ENCODE results near the gene KRT16.
"Not testable (repeated sequence)": the region's sequence is repeated elsewhere in the genome, so short reads cannot be mapped to it uniquely, and the experiment has no call there.

Gene KRT16

DNA sequence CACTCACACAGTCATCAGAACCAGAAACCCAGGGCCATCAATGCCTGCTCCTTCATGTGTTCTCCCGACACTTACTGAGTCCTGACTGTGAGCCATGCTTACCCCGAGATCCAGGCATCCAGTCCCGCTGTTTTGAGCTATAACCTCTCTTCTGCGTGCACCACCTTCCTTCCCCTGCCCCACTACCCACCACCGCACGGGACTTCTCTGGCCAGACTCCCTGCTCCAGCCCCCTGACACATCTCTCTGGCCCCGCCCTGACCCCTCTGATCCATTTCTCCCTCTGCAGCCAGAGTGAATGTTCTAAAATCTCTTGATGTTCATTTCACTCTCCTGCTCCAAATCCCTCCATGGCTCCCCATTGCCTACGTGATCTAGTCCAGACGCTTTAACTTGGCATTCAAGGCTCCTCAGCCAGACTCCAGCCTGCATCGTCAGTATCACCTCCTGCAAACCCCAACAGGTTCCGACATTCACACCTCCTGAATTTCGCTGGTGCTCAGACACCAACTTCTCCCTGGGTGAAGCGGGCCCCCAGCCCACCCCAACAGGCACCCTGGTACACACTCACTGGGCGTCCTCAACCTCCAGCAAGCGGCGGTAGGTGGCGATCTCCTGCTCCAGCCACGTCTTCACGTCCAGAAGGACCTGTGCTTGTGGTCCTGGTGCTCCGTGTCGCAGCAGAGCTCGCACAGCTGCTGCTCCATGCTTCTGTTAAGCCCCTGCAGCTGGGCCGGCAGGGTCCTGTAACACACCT lies 14.9 kb upstream of the KRT16 start:
- DNase-seq = no peak

DNA sequence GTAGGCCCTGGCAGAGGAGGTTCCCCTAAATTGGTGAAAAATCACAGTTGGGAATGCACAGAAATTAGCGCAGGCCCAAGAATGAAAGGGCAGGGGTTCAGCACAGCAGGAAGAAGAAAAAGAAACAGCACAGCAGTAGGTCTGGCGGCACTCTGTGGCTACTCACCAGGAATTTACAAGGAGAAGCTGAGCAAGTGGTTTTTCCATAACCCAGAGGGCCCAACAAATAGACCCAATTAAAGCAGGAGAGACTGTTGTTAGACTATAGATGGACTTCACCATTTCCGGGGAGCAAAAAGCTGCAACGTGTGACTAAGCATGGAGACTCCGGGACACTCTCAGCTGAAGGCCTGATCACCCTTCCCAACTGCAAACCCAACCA lies 14.3 kb upstream of the KRT16 start:
- not testable (repeated sequence) for DNase-seq

DNA sequence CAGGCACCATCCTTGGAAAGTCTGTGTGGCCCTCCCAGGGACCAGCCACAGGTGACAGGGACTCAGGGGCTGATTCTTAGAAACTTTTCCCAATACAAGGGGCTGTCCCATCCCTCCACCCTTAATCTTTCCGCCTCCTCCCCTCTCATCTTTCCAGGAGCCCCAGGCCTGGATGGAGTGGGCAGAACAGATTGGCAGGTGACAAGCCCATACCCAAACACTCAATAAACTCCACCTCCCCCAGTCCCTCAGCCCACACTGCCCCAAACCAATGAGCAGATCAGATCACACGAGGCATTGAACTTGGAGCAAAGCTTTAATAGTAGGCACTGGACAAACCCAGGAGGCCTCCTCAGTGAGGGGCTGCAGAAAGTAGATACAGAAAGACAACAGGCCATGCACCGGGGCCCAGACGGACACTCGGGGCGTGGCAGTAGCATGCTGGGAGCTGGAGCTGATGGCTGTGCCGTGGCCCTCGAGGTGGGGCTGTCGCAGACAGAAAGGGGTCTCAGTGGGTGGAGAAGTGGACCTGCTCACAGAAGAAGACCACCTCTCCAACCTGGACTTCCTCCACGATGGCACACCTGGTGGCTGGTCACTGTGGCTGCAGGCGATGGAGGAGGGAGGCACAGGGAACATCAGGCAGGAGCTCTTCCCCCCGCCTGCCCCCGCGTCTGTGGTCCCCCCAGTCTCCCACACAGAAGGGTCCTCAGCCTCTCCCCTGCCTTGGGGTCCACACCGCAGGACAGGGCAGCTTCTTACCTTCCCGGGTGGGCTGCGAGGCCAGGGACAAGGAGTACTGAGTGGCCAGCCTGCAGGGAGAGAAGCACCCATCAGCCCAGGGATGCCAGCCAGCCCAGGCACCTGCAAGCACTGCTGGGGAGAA lies 13.7 kb upstream of the KRT16 start:
- DNase-seq = not testable (repeated sequence)

DNA sequence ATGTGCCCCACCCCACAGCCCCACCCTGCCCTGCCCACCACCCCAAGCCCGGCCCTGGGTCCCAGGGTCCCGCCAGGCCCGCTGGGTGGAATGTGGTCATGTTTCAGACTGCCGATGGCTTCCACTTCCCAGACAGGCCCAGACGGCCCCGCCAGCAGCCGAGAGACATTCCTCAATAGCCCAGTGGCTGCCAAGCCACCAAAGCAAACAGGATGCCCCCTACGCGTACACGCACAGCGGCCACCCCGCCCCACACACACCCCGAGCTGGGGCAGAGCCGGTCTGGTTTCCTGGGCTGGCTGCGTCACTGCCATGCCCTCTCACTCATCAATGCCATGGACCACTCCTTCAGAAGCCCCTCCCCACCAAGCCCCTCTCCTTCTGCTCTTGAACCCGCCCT lies 13.0 kb upstream of the KRT16 start:
- DNase-seq = no peak

DNA sequence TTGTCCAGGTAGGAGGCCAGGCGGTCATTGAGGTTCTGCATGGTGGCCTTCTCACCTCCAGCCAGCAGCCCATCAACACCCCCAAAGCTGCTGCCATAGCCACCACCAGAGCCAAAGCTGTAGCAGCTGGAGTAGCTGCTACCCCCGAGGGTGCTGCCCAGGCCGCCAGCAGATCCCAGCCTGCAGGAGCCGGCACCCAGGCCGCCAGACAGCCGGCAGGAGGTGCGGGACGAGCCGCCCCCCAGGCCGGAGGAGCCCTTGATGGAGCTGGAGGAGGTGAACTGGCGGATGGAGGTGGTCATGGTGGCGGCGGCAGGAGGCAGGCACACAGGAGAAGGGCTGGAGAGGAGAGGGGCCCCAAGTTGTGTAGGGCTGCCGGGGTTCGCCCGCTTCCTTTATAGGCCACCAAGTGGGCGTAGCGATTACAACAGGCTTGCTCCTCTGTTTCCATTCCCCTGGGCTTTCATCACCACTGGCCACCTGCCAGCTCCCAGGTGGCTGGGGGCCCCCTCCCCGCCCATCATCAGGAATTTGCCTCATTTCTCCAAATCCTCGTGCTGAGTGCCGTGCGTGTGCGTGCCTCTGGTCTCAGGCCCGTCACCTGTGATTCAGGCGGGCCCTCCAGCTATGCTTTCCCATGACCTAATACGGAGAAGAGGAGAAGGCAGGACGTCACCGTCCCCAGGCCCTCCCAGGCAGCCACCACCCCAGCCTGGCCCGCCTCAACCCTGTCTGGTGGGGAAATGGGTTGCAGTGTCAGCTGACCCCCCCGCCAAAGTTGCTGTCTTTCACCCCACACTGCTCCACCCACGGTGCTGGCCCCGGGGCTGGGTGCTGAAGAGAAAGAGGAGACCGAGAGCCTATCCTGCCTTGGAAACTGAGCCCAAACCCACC lies 11.9 kb upstream of the KRT16 start, which contains the start of gene KRT17:
KRT17 (minus strand) TSS at position 368 of the 894 bp plus-strand sequence; CDS start at position 302, 66 bp downstream.
- no peak for DNase-seq

DNA sequence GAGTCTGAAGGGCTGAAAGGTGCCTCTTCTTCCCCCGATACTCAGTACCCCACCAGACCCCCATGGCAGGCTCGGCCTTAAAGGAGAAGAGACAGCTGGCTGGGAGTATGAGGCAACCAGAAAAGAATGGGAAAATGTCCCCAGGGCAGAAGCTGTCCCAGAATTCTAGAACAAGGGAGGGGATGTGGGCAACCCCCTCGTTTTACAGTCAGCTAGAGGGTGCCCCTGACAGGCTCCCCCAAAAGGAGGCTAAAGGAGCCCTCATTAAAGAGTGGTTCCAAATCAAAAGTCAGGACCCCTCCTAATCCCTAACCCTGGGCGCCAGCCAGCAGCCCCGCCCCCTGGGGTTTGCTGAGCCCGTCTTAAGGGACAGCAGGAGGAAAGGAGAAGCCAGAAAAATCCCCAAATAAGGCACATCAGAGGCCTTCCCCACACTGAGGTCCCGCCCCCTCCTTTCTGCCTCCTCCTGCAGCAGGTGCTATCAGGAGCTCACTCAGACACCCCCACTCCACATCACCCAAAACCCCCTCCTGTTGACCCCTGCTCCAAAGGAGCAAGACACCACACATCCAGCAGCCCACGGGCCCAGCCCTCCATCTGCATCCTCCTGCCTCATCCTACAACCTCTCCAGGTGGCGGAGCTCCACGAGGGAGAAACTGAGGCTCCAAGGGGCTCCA lies 10.8 kb upstream of the KRT16 start:
- not testable (repeated sequence) for DNase-seq

DNA sequence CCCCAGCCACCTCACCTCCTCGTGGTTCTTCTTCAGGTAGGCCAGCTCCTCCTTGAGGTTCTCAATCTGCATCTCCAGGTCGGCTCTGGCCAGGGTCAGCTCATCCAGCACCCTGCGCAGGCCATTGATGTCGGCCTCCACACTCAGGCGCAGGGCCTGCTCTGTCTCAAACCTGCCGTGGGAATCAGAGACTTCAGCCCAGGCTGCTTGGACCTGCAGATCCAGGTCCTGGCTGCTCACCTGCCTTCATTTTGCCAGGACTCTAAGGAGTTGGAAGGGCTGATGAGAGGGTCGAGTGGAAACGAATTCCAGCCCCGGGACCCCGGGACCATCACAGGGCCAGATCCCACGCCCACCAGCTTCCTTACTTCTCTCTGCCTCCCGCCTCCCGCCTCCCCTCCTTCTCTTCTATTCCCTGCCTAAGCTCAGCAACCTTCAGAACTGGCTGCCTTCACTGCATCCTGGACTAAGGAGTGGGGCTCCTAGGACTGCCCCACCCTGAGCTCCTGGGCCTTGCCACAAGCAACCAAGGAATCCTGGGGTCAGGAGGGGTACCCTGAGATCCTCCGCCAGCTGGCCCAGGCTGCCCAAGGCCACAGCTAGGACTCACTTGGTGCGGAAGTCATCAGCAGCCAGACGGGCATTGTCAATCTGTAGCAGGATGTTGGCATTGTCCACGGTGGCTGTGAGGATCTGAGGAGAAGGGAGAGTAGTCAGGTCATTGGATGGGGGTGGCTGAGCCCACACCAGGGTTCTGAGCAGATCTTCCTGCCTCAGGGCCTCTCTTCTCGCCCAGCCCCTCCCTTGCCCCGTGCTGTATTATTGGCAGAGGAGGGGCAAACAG lies 10.0 kb upstream of the KRT16 start:
- not testable (repeated sequence) for DNase-seq

DNA sequence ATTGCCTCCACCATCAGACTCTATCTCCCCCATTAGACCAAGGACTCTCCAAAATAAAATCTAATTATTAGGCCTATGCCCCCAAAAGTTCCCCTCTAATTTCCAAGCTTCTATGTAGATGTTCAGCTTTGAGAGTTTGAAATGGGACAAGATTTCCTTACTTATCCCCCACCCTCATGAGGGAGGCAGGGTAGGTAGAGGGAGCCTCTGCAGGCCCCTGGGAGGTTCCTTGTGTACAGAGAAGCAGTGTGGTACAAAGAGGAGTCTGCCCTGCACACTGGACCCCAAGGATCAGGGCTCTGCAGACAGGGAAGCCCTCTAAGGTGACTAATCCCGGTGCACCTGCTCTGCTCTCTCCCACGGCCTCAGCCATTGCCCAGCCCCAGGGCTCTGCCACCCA lies 9.3 kb upstream of the KRT16 start:
- DNase-seq = no peak

DNA sequence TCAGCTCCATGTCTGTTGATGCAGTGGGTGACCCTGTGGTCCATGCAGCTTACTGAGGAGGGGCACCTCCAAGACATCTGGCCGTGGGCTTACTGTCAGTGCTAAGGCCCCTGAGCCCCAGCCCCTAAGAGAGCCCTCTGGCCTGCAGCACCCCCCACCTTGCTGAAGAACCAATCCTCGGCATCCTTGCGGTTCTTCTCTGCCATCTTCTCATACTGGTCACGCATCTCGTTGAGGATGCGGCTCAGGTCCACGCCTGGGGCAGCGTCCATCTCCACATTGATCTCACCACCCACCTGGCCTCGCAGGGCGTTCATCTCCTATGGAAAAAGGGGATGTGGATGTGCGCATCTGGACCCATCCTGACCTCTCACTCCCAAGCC lies 8.9 kb upstream of the KRT16 start:
- DNase-seq = not testable (repeated sequence)

DNA sequence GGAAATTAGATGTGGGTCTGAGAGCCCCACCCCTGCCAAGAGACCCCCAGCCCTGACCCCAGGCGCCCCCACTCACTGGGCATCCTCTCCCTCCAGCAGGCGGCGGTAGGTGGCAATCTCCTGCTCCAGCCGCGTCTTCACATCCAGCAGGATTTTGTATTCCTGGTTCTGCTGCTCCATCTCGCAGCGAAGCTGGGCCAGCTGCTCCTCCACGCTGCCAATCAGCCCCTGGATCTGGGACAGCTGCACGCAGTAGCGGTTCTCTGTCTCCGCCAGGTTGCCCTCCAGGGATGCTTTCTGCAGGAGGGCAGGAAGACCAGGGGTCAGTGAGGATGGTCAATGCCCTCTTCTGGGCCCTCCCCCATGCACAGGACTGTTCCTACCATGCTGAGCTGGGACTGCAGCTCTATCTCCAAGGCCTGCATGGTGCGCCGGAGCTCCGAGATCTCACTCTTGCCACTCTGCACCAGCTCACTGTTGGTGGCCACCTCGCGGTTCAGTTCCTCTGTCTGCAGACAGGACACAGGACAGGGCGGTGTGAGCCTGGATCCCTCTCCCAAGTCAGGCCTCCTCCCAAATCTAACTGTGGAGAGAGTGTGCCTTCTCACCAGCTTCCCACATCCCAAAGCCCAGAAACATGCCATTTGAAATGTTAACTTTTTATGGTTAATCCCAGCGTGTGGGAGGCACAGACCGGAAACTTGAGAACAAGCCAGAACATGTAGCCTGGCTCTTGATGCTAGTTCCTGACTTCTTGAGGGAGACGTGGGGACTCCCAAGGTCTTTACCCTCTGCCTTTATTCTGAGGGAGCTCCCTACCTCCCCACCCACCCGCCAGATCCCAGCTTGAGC lies 8.2 kb upstream of the KRT16 start:
- no peak for DNase-seq

DNA sequence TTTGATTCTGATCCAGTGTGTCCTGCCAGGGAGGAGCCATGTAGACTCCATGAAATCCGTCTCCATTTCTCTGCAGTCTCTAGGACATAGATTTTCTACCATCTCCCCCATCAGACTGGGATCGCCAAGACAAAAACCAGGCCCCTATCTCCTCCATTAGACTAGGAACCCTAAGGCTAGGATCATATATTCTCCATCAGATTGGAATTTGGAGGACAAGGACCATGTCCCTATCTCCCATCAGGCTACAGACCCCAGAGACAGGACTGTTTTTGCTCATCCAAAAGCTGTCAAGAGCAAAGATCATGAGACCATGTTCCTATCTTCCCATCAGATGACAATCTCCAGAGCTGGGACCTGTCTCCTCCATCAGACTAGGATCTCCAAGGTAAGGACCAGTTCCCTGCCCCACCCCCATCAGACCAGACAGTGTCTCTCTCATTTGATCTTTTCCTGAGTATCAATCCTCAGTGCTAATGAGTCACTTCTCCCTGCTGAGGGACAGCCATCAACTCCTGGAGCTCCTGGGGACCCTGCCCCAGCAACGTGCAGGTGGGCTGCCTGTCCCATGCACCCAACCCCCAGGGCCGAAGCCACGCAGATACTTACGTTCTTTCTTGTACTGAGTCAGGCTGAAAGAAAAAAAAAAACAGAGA lies 7.5 kb upstream of the KRT16 start:
- DNase-seq = not testable (repeated sequence)

DNA sequence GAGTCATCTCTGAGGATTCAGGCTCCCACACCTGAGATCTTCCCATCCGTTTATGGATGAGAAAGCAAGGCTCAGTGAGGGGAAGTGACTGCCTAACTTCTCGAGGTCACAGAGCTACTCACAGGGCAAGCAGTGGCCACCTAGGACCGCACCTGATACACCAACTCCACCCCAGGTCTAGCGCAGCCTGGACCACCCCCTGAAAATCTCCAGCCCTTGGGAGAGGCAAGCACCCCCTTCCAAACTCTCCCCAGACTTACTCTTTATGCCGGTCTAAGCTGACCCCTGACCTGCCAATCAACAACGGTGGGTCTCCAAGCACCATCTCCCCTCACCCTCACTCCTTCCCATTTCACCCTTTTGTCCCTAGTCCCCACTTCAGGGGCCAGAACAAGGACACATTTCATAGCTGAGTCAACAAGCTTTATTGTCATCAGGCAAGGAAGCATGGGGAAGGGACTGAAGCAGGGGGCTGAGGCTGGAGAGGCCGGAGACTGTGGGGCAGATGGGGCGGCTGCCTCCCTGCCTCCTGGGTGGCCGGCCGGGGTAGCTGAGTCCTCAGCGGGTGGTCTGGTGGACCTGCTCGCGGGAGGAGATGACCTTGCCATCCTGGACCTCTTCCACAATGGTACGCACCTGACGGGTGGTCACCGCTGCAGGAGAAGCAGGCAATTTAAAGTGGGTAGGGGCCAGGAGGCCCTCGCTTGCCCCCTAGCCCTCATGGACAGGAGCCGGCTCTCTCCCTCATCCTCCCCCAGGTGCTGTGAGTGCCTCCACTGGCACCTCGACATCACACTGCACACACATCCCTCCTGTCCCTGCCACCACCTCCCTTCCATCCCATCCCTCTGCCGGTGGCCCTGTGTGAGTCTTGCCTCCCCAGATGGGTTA lies 6.7 kb upstream of the KRT16 start:
- no peak for DNase-seq

DNA sequence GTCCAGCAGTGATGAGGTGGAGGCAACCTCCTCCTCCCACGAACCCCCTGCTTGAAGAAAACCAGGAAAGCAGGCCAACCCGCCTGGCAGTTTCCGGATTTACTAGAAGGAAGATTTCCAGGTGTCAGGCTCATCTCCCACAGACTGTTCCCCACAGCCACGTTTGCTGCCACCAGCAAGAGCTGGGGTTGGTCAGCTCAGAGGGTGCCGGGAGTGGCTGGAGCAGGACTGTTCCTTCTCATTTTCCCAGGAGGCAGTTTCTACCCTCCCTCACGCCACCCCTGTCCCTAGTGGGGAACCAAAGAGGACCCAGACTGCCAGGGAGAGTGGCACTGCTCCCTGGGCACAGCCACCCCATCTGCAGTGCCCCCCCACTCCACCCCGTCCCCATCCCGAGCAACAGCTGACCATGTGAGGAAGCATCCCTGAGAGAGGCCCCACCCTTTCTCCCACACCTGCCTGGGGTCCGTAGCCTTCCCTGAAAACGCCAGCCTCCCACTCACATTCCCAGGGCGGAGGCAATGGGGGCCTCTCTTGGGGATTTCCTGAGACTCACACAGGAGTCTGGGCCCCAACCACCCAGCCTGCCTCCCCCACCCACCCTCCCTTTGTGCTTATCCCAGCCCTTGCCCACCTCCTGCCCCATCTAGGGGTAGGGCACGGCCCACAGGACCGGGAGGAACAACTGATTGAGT lies 5.9 kb upstream of the KRT16 start:
- no peak for DNase-seq

DNA sequence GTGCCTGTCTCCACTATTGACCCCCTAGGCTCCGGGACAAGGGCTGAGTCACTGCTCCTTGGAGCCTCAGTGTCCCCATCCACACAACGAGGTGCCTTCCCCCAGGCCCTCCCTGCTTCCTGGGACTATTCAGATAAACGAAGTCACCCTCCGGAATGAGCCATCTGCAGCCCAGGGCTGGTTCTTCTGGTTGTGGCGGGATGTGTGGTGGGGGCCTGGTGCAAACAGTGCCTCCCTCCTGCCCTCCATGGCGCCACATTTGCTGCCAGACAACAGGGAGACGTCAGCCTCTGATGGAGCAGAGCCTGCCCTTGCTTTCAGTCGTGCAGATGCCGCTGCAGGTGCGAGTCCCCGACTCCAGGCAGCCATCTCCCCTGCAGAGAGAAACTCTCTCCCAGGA lies 5.1 kb upstream of the KRT16 start:
- DNase-seq = no peak

DNA sequence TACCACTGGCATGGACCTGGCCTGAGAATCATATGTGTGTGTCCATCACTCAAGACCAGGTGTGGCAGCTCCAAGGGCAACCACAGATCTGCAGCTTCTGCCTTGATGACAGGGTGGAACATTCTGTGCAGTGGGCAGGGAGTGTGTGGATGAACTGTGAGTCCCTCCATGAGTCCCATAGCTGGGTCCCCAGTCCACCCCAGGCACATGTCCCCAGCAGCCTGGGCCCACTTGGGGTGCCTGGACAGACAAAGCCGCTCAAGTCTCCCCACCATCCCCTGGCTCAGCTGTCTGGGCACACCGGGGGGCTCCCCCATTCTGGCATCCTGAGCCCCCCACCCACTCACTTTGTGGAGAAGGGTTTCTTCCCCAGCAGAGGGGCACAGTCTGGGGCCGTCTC lies 4.6 kb upstream of the KRT16 start:
- no peak for DNase-seq

DNA sequence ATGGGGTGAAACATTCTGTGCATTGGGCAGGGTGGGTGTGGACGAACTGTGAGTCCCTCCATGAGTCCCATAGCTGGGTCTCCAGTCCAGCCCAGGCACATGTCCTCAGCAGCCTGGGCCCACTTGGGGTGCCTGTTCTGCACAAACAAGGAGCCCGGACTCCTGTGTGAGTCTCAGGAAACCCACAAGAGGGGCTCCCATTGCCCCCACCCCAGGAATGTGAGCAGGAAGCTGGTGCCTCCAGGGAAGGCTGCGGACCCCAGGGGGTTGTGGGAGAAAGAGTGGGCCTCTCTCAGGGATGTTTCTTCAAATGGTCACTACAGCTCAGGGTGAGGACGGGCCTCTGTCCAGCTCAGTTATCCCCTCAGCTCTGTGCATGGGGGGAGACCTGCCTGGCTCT lies 3.9 kb upstream of the KRT16 start:
- DNase-seq = not testable (repeated sequence)

DNA sequence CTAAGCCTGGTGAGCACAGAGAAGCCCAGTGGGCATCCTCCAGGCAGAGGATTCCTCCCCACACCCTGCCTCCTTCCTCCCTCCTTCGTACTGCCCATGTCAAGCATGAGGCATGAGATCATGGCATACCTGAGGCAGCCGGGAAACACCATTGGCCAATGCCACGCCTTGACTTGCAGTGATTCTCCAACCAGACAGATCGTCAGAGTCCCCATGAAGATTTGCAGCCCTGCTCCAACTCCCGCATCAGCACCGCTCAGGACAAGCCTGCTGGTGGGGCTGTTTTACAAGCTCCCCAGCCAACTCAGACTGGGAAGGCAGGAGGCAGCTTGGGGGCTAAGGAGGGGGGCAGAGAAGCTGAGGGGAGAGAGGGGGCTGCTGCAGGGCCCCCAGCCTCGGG lies 2.9 kb upstream of the KRT16 start:
- DNase-seq = no peak

DNA sequence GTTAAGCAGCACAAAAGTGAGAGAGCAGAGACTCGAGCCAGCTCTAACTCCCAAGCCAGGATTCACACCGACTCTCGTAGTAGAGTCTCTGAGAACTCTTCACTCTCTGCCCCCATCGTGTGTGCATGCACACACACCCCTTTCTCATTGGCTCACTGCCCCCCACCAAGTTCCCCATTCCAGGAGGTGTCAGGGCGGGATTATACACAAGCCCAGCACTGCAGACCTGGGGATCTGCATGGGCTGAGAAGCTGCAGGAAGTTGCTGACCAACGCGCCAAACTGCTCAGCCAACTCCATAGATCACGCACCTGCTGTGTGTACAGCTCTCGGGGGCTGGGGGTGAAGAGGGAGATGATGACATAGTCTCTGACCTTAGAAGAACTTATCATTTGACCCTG lies 2.2 kb upstream of the KRT16 start:
- DNase-seq = not testable (repeated sequence)

Data from DMS79 (cell line).